Vagina (tissue), 2 donors: ENCODE results near the gene CPN1.

Experiments
- CTCF ChIP-seq, 3 experiments: fragments of 450-650 bp in 2 of 3; fragments of 200-600 bp in 1 of 3; sonication (generic) in 1 of 3; IDR thresholded peaks; one replicate each; pipeline ENCODE4 v1.5.1; 2017 to 2019; ENCODE audit warnings: antibody characterized with exemption in 3 of 3, mild to moderate bottlenecking in 2 of 3, moderate library complexity in 2 of 3
- POLR2A ChIP-seq, 2 donors: fragments of 450-650 bp; IDR thresholded peaks; one replicate each; pipeline ENCODE4 v1.6.1; 2017; ENCODE audit warnings: antibody characterized with exemption in 2 of 2, mild to moderate bottlenecking in 2 of 2, moderate library complexity in 2 of 2
- POLR2AphosphoS5 ChIP-seq, 2 donors: sonication (generic); formaldehyde crosslinking; IDR thresholded peaks; one replicate each; pipeline ENCODE4 v1.9.0; 2017; ENCODE audit warnings: antibody characterized with exemption in 2 of 2, mild to moderate bottlenecking in 2 of 2, low read depth in 1 of 2; ENCODE audit not compliant: insufficient read depth in 1 of 2

GRCh38 chr10:100045592-100045991 is 36.1 kb downstream of the CPN1 start:
- TF ChIP-seq POLR2A (IDR thresholded peaks at IDR 0.05) (no peak), POLR2AphosphoS5 (IDR thresholded peaks at IDR 0.05; ENCODE audit: insufficient read depth in 1 of 2, low read depth in 1 of 2) (no peak), CTCF (IDR thresholded peaks at IDR 0.05) (no peak)
